Thoracic aorta (tissue), 2 donors: Measurements from ENCODE around the gene ECHDC1. TPM values are rescaled to one million over a fixed set of nuclear protein-coding genes. Genes with fewer than 3 reads are reported as not detected.

Experiments used
- ATAC-seq: fragments of 150-250 bp; one replicate; pipeline ENCODE4 v1.8.0; 2017; ENCODE audit warnings: low read depth; ENCODE audit not compliant: insufficient number of reproducible peaks, low FRiP score
- DNase-seq: peaks from one replicate; pipeline ENCODE4 v3.0.0-alpha.2; 2020; ENCODE audit warnings: low spot score
- H3K27ac ChIP-seq, 2 donors: fragments of 200-600 bp; sonication (generic); 1 replicate in 1 of 2; 2 replicates in 1 of 2; pipeline ENCODE4 v1.5.1; 2016; ENCODE audit warnings: mild to moderate bottlenecking in 2 of 2, moderate library complexity in 2 of 2
- H3K27me3 ChIP-seq: fragments of 200-600 bp; sonication (generic); replicated peaks from 2 replicates; pipeline ENCODE4 v1.6.0; 2016; ENCODE audit warnings: mild to moderate bottlenecking; ENCODE audit not compliant: insufficient read depth
- H3K36me3 ChIP-seq: fragments of 200-600 bp; sonication (generic); one replicate; pipeline ENCODE4 v1.5.1; 2016
- H3K4me1 ChIP-seq, 2 donors: fragments of 200-600 bp; sonication (generic); 1 replicate in 1 of 2; 2 replicates in 1 of 2; pipeline versions ENCODE4 v1.5.1 to v1.6.0; 2016; ENCODE audit warnings: low read depth in 2 of 2, mild to moderate bottlenecking in 1 of 2; ENCODE audit not compliant: control insufficient read depth in 1 of 2
- H3K4me3 ChIP-seq: fragments of 200-600 bp; sonication (generic); 2 replicates; pipeline ENCODE4 v1.5.1; 2016; ENCODE audit warnings: mild to moderate bottlenecking
- H3K9me3 ChIP-seq: fragments of 200-600 bp; sonication (generic); 2 replicates; pipeline ENCODE4 v1.5.1; 2016
- CTCF ChIP-seq: fragments of 200-600 bp; sonication (generic); IDR thresholded peaks from one replicate; pipeline ENCODE4 v1.5.1; 2019; ENCODE audit warnings: antibody characterized with exemption
- total RNA-seq, 2 donors: library from RNA; depleted of rRNA; stranded (reverse); fragments of >200 nt; gene quantifications; one replicate each; pipeline versions ENCODE4 v1.1.0 to v1.2.3, GENCODE V29; 2016

The ECHDC1 gene
- total RNA-seq, 2 donors from 2014 or later, result 29.9 to 52.9 TPM

- Histone ChIP-seq H3K36me3 (peaks cover 13% of the 10 kb centered on the region), H3K27me3 (no peaks in the 10 kb centered on the region), H3K9me3 (no peaks in the 10 kb centered on the region), H3K4me1 (peaks cover 7 to 12% of the 10 kb centered on the region in 2 donors), H3K27ac (no peak overlapping the region), H3K4me3 (no peak overlapping the region)
- no peak for ATAC-seq
- TF ChIP-seq CTCF, result no peak
- no peak for DNase-seq
Observed at GRCh38 chr6:127282184-127282583, 61.2 kb downstream of the ECHDC1 start.

GRCh38 chr6:127279815-127280214, 63.6 kb downstream of the ECHDC1 start:
- Histone ChIP-seq H3K9me3 (no peaks in the 10 kb centered on the region), H3K4me1 (peaks cover 12 to 33% of the 10 kb centered on the region in 2 donors), H3K27ac (no peak overlapping the region), H3K36me3 (peaks cover 6% of the 10 kb centered on the region), H3K4me3 (no peak overlapping the region), H3K27me3 (no peaks in the 10 kb centered on the region)
- DNase-seq (no peak), ATAC-seq (no peak)
- TF ChIP-seq CTCF, result no peak

- Histone ChIP-seq H3K4me1 (peaks cover 9 to 40% of the 10 kb centered on the region in 2 donors), H3K4me3 (no peak overlapping the region), H3K9me3 (no peaks in the 10 kb centered on the region), H3K27me3 (no peaks in the 10 kb centered on the region), H3K27ac (no peak overlapping the region), H3K36me3 (peaks cover 6% of the 10 kb centered on the region)
- ATAC-seq (no peak), DNase-seq (no peak)
- TF ChIP-seq CTCF, result no peak
Observed at GRCh38 chr6:127277878-127278843, 65.2 kb downstream of the ECHDC1 start.

GRCh38 chr6:127276331-127276730, 67.1 kb downstream of the ECHDC1 start:
- H3K4me3 ChIP-seq, result no peak overlapping the region
- TF ChIP-seq CTCF, result no peak
- H3K36me3 ChIP-seq, result no peaks in the 10 kb centered on the region
- H3K4me1 ChIP-seq, result peaks cover 21 to 49% of the 10 kb centered on the region in 2 donors
- no peaks in the 10 kb centered on the region for H3K27me3 ChIP-seq
- H3K9me3 ChIP-seq, result no peaks in the 10 kb centered on the region
- no peak for ATAC-seq
- no peak for DNase-seq
- no peak overlapping the region for H3K27ac ChIP-seq

- no peak for ATAC-seq
- peaks cover 34 to 57% of the 10 kb centered on the region in 2 donors for H3K4me1 ChIP-seq
Observed at GRCh38 chr6:127273499-127273898, 69.9 kb downstream of the ECHDC1 start.

More at GRCh38 chr6:127273499-127273898, 69.9 kb downstream of the ECHDC1 start:
- Histone ChIP-seq H3K27me3 (no peaks in the 10 kb centered on the region), H3K27ac (no peak overlapping the region), H3K4me3 (no peak overlapping the region), H3K36me3 (no peaks in the 10 kb centered on the region), H3K9me3 (no peaks in the 10 kb centered on the region)
- DNase-seq, result no peak
- no peak for TF ChIP-seq CTCF
